GM18861 (cell line): ENCODE measurements around the gene DIPK1A.
A peak's percentile ranks its signal among the peaks of the same experiment; 100 is the strongest.
"Not testable (repeated sequence)": the region's sequence is repeated elsewhere in the genome, so short reads cannot be mapped to it uniquely, and the experiment has no call there.

Experiments used
- ATAC-seq: cut with Tn5 transposase; IDR thresholded peaks from one replicate; pipeline ENCODE4 v1.9.1; 2021; ENCODE audit not compliant: unreplicated experiment

DIPK1A gene

DNA sequence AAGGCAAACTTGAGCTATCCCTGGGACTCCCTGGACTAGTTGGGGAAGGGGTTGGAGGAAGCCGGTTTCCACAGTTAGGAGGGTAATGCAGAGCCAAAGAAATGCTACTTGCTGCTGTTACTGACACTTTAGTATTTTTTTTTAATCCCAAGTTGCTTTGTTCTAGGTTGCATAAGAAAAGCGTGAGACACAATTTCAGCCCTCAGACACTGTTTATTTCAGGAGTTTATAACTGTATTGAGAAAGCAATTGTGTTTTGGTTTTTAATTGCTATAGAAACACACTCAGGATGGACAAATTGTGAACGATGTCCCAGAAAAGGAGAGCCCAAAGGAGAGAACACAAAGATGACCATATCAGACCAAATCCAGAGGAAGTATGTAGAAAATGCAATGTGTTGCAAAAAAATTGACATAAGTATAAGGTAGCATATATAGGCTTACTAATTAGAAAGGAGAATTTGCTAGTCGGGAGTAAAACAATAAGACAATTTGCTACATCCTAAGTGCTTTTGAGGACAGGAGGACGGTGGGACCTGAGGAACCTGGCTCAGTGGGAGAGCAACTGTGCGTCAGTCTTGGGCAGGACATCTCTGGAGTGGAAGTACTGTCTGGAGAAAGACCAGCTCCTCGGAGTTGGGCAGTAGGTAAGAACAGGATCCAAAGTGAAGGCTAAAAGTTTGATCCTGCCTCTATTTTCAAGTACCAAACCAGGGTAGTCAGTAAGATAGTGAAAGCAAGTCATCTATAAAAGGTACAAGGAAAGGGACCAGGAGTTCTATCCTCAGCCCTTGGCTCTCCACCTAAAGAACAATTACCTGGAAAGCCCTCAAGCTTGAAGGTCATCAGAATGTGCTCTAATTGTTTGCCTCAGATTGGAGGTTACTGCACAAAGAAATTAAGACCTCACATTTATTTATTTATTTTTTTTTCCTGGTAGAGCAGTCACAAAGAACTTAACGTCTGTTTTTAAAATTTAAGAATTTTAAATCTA is 39.9 kb downstream of the DIPK1A start:
- no peak for ATAC-seq

DNA sequence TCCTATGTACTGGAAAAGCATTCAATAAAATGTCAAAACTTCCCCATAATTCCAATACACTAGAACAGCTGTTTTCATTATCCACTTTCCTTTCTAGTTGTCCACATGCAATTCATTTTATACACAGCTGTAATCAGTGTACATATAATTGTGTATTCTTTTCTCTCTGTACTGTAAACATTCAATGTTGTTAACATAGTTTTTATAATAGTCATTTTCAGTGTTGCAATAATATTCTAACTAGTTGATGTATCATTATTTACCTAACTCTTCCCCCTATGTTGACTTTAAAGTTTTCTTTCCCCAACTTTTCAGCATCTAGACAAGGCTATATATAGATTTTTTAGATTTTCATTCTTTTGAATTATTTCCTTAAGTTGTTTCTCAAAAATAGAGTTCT is 44.4 kb downstream of the DIPK1A start:
- no peak for ATAC-seq

DNA sequence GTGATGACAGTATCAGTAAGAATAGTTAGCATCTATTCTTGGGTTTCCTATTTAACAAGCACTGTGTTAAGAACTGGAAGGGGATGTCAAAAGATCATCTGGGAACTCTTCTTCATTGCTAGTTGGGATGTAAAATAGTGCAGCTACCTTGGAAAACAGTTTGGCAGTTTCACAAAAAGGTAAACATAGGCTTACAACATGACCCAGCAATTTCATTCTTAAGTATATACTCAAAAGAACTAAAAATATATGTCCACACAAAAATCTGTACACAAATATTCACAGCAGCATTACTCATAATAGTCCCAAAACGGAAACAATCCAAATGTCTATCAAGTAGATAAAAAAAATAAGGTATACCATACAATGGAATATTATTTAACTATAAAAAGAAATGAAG is 45.7 kb downstream of the DIPK1A start:
- ATAC-seq: no peak

DNA sequence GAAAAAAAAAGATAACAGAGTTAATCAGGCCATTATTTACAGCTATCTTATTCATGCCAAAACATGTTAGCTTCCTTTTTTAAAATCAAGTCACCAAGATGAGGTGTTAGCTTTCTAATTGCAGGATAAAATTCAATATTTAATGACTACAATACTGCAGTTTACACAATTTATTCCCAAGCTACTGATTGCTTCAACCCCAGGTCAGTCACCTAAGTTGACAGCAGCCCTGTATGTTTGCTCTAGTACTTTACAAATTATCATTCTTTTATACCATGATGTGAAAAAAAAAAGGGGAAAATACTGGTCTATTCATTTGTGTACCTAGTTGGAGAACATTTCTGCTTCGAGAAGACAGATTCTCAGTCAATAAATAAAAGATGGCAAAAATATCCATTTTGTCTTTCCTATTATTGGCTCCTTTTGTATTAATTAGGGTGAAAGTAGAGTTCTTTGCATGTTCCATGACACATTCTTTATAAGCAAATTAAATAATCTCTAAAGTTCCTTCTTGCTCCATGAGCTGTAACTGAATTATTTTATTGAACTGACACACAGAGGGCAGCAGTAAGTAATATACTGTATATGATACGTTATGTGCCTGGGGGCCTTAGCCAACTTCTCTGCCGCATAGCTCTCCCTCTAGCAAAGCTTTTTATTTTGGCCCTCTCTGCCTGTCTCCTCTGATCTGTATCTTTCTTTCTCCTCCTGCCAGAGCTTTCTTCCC is 48.0 kb downstream of the DIPK1A start:
- no peak for ATAC-seq

DNA sequence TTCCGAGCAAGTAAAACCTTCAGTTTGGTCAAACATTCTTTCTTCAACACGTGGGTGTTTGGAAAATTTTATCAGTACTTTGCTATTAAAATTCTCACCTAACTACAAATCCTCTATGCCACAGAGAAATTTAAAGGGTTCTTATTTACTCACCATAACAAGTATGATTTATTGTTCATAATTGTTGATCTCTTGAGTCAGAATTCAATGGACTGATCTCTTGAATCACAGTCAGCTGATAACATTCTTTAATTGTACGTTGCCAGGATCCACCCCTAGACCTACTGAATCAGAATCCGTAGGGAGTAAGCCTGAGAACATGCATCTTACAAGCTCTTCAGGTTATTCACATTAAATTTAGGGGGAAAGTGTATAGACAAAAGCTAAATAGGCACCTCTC is 51.2 kb downstream of the DIPK1A start:
- no peak for ATAC-seq

DNA sequence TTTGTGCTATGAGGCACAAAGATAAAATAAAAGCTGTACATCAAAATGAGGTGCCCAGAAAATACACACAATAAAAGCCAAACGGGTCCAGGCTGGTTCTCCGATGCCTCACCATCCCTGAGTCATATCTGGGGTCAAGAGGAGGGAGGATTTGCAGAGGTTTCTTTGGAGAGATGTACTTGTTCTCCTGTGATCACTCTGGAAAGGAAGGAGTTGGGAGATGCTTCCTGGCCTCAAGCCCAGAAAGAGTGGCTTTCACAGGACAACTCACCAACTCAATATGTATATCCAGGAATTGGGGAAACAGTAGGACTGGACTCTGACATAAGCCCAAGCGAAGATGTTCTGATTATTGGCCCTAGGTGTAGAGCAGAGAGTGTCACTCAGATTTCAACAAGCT is 51.9 kb downstream of the DIPK1A start:
- no peak for ATAC-seq

DNA sequence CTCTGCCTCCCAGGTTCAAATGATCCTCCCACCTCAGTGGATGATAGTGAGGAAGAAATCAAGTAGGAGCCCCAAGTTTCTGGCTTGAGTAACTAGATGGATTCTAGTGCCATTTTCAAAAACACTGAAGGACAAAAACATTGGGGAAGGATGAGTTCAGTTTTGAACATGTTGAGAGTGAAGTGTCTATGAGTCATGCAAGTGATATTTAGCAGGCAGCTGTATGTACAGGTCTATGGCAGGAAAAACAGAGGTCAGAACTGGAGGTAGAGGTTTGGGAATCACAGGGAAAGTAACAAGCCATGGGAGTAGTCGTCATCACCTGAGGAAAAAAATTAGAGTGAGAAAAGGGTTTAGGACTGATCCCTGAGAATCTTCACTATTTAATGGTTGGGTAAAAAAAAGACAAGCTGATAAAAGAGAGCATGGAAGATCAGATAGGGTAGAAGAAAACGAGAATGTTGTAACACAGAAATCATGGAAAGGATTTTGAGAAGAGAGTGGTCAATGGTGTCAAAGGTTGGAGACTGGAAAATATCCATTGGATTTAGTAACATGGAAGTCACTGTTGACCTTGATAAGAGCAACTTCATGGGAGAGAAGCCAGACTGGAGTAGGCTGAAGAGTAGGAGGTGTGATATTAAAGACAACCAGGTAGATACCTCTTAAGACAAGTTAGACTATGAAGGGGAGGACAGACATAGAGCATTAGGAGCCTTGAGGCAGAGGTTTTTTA is 53.1 kb downstream of the DIPK1A start:
- ATAC-seq: no peak

DNA sequence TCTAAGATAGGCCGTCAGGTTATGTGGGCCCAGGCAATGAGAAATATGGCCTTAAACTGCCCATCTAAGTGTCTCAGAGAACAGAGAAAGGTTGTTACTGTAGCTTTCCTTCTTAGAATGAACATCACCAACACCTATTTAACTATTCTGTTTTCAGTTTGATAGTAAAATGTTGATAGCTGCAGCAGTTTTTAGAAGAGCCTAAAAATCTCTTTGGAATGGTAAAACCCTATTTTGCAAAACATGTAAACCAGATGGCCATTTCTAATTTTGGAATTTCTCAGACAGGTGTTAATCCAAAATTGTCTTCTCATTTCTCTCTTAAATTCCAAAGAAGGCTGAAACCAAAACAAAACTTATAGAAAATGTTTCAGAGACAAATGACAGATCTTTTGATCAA is 57.5 kb downstream of the DIPK1A start:
- no peak for ATAC-seq

DNA sequence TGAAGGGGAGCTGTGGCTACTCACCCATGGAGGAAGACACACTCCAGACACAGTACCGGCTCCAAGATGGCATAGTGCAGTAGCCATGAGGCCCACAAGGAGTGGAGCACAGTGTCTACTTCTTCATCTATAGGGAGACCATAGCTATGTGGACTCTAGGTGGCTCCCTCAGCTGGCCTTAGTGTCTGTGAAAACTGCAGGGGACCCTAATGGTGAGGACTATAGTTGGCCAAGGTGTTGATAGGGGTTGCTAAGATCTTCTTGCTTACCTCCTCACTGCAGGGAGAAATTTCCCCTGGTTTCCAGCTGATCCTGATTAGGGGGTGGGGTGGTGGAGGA is 58.9 kb downstream of the DIPK1A start:
- ATAC-seq: no peak

DNA sequence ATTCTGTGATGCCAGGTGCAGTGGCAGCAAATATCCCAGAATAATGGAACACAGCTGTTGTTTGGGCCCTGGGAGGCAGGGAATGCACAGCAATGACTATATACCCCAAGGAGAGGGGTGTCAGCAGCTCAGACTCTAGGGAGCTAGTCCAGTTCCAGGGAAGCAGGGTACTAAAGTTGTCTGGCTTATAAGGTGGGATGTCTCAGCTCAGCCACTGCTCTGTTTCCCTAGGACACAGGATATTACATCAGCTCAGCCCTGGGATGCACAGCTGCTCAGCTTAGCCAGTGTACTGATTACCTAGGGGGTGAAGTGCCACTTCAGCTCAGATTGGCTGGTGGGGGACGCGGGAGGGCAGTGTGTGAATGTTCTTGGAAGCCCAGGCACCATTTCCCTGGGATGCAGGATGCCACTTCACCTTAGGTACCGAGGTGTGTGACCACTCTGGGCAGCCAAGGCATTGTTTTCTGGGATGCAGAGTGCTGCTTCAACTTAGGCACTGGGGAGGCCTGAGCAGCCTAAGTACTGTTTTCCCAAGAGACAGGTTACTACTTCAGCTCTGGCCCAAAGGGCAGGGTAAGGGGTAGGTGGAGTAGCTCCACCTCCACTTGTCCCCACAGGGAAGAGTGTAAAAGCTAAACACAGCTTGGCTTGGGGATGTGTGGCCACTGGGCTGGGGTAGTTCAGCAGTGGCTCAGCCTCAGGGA is 59.4 kb downstream of the DIPK1A start:
- ATAC-seq: no peak

DNA sequence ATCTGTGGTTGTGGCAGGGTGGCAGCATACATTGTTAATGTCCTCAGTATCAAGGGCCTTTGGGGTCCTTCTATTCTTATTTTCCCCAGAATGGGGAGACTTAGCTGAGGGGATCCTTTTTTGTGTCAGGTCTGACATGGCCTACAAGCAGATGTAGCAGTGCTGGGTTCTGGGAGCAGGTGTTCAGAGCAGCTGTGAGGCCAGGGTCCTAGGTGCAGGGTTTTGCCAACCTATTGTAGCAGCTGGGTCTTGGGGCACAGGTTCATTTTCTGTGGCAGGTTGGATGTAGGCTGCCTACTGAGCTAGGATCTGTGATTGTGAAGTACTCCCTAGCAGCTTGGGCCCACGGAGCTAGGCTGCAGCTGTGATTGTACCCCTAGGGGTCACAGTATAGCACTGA is 60.1 kb downstream of the DIPK1A start:
- ATAC-seq: no peak

DNA sequence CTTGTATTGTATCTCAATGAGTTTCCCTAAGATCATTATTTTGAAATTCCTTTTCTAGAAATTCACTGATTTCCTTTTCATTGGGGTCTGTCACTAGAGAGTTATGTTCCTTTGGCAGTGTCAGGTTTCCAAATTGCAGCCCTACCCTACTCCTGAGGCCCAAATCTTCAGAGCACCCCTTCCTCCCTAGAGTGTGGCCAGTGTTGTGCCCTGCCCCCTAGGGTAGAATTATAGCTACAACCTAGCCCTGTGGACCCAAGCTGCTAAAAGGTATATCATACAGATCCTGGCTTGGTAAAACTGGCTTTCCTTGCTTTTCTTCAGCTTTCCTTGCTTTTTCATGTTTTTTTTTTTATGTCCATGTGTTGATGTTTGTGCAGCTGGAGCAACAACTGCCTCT is 60.7 kb downstream of the DIPK1A start:
- no peak for ATAC-seq

DNA sequence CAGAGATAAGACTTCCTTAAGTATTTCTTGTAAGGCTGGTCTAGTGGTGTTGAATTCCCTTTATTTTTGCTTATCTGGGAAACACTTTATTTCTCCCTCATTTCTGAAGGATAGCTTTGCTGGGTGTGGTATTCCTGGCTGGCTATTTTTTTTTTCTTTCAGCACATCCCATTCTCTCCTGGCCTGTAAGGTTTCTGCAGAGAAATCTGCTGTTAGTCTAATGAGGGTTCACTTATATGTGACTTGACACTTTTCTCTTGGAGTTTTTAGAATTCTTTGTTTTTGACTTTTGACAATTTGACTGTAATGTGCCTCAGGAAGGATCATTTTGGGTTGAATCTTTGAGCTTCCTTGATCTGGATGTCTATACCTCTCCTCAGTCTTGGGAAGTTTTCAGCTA is 61.5 kb downstream of the DIPK1A start:
- no peak for ATAC-seq

DNA sequence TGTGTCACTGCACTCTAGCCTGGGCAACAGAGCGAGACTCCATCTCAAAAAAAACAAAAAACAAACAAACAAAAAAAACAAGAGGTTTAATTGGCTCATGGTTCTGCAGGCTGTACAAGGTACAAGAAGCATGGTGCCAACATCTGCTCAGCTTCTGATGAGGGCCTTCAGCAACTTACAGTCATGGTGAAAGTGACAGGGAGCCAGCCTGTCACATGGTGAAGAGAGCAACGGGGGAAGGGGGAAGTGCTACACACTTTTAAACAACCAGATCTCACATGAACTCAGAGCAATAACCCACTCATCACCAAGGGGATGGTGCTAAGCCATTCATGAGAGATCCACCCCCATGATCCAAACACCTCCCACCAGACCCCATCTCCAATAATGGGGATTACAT is 63.2 kb downstream of the DIPK1A start:
- ATAC-seq: not testable (repeated sequence)

DNA sequence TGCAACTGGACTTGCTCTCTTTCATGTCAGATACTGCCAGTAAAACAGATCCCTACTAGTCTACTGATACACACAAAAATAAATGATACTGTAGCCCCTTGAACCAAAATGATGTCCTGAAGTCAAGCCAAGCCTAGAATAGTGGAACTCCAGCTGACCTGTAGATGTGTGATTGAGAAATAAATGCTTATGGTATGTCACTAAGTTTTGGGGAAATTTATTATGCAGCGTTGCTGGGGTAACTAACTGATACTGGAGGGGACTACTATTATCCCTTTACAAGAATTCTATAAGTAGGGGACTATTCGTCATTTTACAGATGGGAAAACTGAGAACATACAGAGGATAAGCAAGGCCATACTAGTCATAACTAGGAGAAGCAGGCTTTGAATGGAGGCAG is 73.8 kb downstream of the DIPK1A start:
- no peak for ATAC-seq

DNA sequence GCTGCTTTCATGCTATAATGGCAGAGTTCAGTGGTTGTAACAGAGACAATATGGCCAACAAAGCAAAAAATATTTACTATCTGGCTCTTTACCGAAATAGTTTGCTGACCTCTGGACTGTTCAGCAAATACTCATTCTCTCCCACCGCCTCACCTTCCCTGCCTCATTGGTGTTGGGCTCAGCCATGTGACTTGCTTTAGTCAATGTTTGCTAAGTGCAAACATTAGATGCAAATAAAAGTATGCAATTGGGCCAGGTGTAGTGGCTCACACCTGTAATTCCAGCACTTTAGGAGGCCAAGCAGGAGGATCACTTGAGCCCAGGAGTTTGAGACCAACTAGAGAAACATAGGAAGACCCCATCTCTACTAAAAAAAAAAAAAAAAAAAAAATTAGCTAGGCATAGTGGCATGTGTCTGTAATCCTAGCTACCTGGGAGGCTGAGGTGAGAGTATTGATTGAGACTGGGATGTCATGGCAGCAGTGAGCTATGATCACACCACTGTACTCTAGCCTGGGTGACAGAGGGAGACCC is 74.3 kb downstream of the DIPK1A start:
- ATAC-seq: no peak

DNA sequence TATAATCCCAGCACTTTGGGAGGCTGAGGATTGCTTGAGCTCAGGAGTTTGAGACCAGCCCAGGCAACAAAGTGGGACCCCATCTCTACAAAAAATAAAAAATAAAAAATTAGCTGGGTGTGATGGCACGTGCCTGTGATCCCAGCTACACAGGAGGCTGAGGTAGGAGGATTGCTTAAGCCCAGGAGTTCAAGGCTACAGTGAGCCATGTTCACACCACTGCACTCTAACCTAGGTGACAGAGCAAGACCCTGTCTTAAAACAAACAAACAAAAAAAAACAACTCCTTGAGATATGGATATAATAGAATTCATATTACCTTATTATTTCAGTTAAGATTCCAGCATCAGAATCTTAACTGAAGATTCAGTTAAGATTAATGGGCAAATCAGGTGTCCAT is 77.1 kb downstream of the DIPK1A start:
- no peak for ATAC-seq

DNA sequence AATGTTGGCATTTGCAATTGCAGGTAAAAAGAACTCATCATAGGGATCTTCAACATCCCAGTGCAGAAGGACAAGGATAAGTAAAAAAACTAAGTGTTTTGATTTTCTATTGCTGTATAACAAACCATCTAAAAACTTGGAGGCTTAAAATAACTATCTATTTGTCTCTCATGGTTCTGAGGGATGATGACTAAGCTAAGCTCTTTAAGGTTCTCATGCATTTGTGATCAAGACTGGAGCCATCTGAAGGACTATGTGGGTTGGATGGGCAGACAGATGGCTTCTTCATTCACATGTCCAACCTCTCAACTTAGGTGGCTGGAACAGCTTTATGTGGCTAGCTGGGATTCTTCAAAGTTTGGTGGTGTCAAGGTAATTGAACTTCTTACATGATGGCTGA is 78.0 kb downstream of the DIPK1A start:
- ATAC-seq: no peak

DNA sequence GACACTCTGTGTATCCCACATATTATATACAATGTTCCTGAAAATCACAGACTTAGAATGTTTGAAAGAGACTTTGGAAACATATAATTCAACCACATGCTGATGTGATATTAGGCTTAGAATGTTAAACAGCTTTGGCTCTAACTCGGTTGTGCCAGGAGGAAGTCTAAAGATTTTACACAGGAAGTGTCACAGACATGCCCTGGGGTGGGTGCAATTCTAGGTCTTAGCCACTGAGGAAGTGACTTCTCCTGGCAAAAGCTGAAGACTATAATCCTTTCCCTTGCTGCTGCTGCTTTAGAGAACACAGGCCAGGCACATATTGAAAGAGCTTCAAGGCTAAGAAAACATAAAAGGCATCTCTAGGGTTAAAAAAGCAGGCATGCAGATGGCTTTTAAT is 78.4 kb downstream of the DIPK1A start:
- peak; percentile 60 for ATAC-seq

DNA sequence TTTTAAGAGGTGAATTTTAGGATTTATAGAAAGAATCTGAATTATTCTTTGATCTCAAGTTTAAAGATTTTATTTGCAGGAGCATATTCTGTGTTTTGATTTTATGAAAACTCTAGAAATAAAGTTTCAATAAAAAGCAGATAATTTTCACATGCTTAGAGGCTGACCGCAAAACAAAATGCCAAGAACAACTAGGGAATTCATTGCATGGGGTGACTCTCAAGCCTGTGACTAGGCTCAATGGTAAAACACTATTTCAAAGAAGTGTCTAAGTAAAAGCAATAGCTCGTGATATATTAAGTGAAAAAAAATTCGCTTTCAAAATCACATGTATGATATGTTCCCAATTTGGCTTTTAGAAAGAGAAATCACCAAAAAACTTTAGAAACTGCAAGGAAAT is 79.9 kb downstream of the DIPK1A start:
- no peak for ATAC-seq
